Amniotic stem cell (primary cell): ENCODE measurements around the gene TACO1.

Experiments
- DNase-seq: peaks from one replicate; lab custom pipeline; 2025; lab: John Stamatoyannopoulos, UW

Gene TACO1

GRCh38 chr17:63601439-63602371 is 1.0 kb downstream of the TACO1 start:
- DNase-seq = no peak

- DNase-seq = no peak
Measured at GRCh38 chr17:63609816-63610573, 9.3 kb downstream of the TACO1 start.

GRCh38 chr17:63610854-63611253 is 10.2 kb downstream of the TACO1 start:
- DNase-seq = no peak

- DNase-seq = no peak
Measured at GRCh38 chr17:63611354-63611753, 10.7 kb downstream of the TACO1 start.

- no peak for DNase-seq
Measured at GRCh38 chr17:63613663-63614062, 13.0 kb downstream of the TACO1 start.

GRCh38 chr17:63621229-63621683 is 20.6 kb downstream of the TACO1 start:
- no peak for DNase-seq

- DNase-seq = peak; percentile 100
Measured at GRCh38 chr17:63621684-63622573, 21.2 kb downstream of the TACO1 start, which contains the start of gene MAP3K3. TSS of gene MAP3K3 (plus strand) at chr17:63622417. CDS start at chr17:63622760, 343 bp downstream.

GRCh38 chr17:63622574-63623390 is 22.1 kb downstream of the TACO1 start:
- no peak for DNase-seq

GRCh38 chr17:63623786-63624530 is 23.3 kb downstream of the TACO1 start:
- no peak for DNase-seq

- DNase-seq = no peak
Measured at GRCh38 chr17:63624531-63624880, 23.8 kb downstream of the TACO1 start.

GRCh38 chr17:63626551-63627180 is 26.0 kb downstream of the TACO1 start:
- no peak for DNase-seq

GRCh38 chr17:63629627-63630026 is 28.9 kb downstream of the TACO1 start:
- DNase-seq = no peak

GRCh38 chr17:63631062-63631461 is 30.4 kb downstream of the TACO1 start:
- no peak for DNase-seq

- DNase-seq = no peak
Measured at GRCh38 chr17:63631626-63632025, 30.9 kb downstream of the TACO1 start.

- no peak for DNase-seq
Measured at GRCh38 chr17:63633742-63634141, 33.0 kb downstream of the TACO1 start.

- no peak for DNase-seq
Measured at GRCh38 chr17:63634163-63634562, 33.5 kb downstream of the TACO1 start.

- DNase-seq = no peak
Measured at GRCh38 chr17:63634816-63635215, 34.1 kb downstream of the TACO1 start.

- DNase-seq = no peak
Measured at GRCh38 chr17:63635290-63635689, 34.6 kb downstream of the TACO1 start.

GRCh38 chr17:63635787-63636186 is 35.1 kb downstream of the TACO1 start:
- no peak for DNase-seq

GRCh38 chr17:63639125-63639524 is 38.4 kb downstream of the TACO1 start:
- DNase-seq = no peak
